ENCODE measurements around the gene CEP97. TPM values are rescaled to one million over a fixed set of nuclear protein-coding genes. Genes with fewer than 3 reads are reported as not detected.

CEP97 gene
- total RNA-seq, 1 experiment from 2014 or later, result 48.9 TPM

DNA sequence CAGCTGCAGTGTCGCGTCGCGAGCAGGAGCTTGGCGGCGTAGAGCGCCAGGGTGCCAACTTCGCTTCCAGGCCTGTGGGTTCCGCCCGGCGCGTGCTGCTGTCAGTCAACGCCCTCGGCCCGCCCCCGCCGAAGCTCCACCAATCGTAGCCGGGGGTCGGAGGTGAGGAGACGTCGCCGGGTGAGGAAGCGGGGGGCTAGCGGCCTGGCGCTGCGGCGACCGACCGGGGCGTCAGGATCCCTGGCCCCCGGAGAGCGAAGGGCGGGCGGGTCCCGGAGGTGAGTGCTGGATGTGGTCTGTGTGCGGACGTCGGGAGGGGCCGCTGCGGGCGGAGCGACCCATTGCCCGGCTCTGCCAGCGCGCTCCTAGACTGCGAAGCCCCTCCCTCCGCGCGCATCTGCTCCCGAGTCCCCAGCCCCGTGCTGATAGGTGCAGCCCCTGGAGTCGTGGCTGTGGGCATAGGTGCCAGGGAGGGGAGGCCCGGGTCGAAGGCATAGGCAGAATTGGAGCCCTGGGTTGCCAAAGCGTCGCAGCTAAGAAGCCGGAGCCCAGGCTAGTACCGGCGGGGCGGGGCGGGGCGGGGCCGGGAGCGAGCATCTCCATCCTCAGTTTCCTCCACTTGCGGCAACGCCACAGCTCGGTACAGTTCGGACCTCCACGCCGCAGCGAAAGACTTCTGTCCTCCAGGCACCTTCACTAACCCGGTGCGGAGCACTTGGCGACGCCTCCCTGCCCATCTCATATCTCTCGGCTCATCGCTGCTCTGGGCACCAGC, 54.8 kb downstream of the CEP97 start, which contains the start of gene NXPE3:
Gene NXPE3 (plus strand): TSS at position 165 of the 775 bp plus-strand sequence. CDS start 6,386 bp downstream, outside the sequence.
- peak; percentile 94 to 95 for DNase-seq
- H3K4me1 ChIP-seq, result peaks cover 21% of the 10 kb centered on the region
- peak within 1 kb of the TSS; percentile 88 for H3K4me3 ChIP-seq
- H3K9me3 ChIP-seq (replicated peaks), result no peaks in the 10 kb centered on the region
- H3K36me3 ChIP-seq, result peaks cover 22% of the 10 kb centered on the region
- no peaks in the 10 kb centered on the region for H3K27me3 ChIP-seq
- peak within 1 kb of the TSS; percentile 81 for H3K27ac ChIP-seq

DNA sequence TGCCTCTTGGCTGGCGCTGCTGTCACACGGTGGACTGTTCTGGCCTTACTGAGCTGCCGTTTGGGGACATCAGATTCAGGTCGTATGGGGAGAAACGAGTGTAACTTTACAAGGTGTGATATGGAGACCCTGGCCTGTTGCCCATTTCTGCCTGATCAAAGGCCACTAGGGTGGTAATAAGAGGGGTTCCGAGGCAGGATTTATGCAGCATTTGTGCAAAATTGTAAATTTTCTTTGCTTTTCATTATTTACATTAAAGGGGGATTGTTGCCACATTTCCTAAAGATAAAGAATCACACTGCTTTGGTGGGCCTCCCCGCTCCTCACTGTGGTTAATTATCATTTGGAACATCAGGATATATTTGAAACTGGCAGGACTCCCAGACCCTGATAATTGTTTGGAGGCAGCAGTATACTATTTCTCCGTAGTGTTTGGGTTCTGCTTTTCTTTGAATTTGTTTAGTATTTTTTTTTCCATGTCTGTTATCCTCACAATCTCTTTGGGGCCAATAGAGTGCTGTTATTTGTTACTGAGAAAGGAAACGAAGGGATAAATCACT, 55.5 kb downstream of the CEP97 start:
- H3K4me1 ChIP-seq, result peaks cover 18% of the 10 kb centered on the region
- peak overlapping the region; percentile 81 for H3K27ac ChIP-seq
- H3K4me3 ChIP-seq, result peak overlapping the region; percentile 88
- DNase-seq, result peak in 1 of 2 experiments; percentile 26
- H3K36me3 ChIP-seq, result peaks cover 28% of the 10 kb centered on the region
- no peaks in the 10 kb centered on the region for H3K27me3 ChIP-seq
- no peaks in the 10 kb centered on the region for H3K9me3 ChIP-seq (replicated peaks)

DNA sequence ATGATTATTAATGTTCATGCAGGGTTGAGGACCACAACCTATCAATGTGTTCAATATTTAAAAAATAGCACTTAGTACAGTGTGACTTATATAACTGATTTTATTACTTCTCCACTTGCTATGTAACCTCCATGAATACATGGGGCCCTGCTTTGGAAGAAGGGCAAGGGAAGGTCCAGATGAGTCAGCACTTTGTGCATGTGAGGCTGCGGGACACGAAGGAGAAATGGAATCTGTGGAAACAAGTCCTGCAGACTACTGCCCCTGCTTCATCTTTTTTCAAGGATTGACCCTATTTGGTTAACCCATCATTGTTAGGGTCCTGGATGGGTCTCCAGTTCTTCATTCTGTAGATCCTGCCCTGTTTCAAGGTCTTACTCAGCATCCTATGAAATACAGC, 56.2 kb downstream of the CEP97 start:
- DNase-seq, result peak; percentile 50 to 62
- Histone ChIP-seq H3K36me3 (peaks cover 36% of the 10 kb centered on the region), H3K4me3 (peak overlapping the region; percentile 88)

DNA sequence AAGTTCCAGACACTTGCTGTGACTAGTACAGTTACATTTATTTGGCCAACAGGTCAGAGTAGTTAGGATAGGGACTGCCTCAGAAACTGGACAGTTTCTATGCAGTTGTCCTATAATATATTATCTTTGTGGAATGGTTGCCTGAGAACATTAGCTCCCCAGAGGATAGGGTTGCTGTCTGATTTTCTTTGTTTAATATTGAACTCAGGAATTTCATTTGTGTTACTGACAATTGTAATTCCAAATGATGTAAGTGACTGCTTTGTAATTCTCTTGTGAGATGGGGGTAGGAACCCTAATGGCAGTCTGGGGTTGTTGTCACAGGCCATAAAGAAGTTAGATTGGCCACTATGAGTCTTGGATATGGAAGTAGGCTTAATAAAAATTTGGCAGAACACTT, 56.8 kb downstream of the CEP97 start:
- peak in 1 of 2 experiments; percentile 15 for DNase-seq
- H3K4me1 ChIP-seq, result peaks cover 18% of the 10 kb centered on the region
- peaks cover 41% of the 10 kb centered on the region for H3K36me3 ChIP-seq
- no peaks in the 10 kb centered on the region for H3K9me3 ChIP-seq (replicated peaks)
- peak overlapping the region; percentile 81 for H3K27ac ChIP-seq
- H3K4me3 ChIP-seq, result peak overlapping the region; percentile 88
- H3K27me3 ChIP-seq, result no peaks in the 10 kb centered on the region

More for the DNA sequence above, 56.2 kb downstream of the CEP97 start:
- Histone ChIP-seq H3K4me1 (peaks cover 18% of the 10 kb centered on the region), H3K27me3 (no peaks in the 10 kb centered on the region), H3K9me3 (replicated peaks) (no peaks in the 10 kb centered on the region), H3K27ac (peak overlapping the region; percentile 81)

DNA sequence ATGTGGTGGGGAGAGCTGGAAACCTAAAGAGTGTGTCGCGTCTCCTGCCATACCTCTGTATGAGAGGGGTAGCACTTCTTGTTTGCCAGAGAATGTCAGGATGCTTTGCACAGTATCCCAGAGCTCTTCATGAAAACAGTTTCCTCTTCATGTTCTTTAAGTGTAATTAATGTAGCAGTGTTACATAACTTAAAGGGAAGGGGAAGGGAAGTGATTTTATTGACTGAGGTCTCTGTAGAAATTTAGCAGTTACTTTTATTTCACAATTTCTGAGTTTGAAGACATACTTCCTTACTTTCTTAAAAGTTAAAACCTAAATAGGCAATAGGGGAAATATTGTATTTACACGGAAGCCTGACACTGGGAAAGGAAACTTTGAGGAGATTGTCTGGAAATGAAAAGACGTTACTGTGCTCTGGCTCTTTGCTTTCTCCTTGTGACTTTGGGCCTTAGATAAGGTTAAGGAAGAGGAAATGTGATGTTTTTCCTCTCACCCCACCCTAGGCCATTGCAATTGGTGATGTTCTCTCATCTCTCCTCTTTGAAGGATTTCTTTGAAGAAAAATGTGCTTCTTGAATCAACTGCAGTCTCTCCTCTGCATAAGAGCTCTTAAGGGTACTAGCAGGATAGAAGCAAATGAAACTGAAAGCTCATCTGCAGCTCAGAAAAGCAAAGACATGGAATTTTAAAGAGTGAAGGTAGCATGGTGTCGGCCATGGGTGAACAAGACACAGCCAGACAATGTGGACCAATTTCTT, 60.6 kb downstream of the CEP97 start:
- H3K4me1 ChIP-seq, result peaks cover 12% of the 10 kb centered on the region
- no peak overlapping the region for H3K27ac ChIP-seq
- H3K9me3 ChIP-seq (replicated peaks), result no peaks in the 10 kb centered on the region
- H3K27me3 ChIP-seq, result no peaks in the 10 kb centered on the region
- DNase-seq, result no peak
- peaks cover 78% of the 10 kb centered on the region for H3K36me3 ChIP-seq
- H3K4me3 ChIP-seq, result no peak overlapping the region

DNA sequence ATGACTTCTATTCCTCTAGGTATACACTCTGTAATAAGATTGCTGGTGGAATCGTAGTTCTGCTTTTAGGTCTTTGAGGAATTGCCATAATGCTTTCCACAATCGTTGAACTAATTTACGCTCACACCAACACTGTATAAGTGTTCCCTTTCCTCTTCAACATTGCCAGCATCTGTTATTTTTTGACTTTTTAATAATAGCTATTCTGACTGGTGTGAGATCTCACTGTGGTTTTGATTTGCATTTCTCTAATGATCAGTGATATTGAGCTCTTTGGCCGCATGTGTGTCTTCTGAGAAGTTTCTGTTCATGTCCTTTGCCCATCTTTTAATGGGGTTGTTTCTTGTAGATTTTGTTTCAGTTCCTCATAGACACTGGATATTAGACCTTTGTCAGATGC, 67.4 kb downstream of the CEP97 start:
- H3K27ac ChIP-seq, result no peak overlapping the region
- H3K36me3 ChIP-seq, result peaks cover 84% of the 10 kb centered on the region
- no peaks in the 10 kb centered on the region for H3K27me3 ChIP-seq
- H3K4me1 ChIP-seq, result no peaks in the 10 kb centered on the region
- peaks cover 4% of the 10 kb centered on the region for H3K9me3 ChIP-seq (replicated peaks)
- no peak for DNase-seq
- no peak overlapping the region for H3K4me3 ChIP-seq

DNA sequence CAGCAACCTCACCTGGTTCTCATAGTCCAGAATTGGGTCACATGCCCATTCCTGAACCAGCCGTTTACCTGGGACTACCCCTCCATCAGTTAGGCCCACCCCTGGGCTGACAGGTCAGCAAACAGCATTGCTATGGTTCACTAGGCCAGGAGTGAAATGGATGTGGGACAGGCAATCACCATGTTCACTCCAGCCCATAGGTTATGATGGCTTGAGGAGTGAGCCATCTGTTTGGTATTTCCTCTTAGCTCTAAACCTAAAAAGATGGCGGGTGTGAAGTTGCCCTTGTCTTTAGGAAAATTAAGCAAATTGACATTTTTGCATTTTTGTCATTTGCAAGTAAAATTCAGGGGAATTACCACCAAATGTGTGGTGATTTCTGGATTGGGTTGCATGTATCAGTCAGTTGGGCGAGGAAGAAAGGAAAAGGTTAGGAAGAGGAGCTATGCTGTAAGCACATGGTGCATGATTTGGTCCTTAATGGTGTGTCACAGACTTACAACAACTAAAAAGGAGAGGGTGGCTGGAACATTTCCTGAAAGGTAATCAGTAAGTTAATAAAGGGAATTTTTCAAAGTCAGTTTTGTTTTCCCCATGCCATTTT, 71.8 kb downstream of the CEP97 start:
- peaks cover 61% of the 10 kb centered on the region for H3K36me3 ChIP-seq
- no peak overlapping the region for H3K27ac ChIP-seq
- no peak overlapping the region for H3K4me3 ChIP-seq
- no peak for DNase-seq
- H3K4me1 ChIP-seq, result no peaks in the 10 kb centered on the region
- H3K9me3 ChIP-seq (replicated peaks), result peaks cover 7% of the 10 kb centered on the region
- H3K27me3 ChIP-seq, result no peaks in the 10 kb centered on the region

DNA sequence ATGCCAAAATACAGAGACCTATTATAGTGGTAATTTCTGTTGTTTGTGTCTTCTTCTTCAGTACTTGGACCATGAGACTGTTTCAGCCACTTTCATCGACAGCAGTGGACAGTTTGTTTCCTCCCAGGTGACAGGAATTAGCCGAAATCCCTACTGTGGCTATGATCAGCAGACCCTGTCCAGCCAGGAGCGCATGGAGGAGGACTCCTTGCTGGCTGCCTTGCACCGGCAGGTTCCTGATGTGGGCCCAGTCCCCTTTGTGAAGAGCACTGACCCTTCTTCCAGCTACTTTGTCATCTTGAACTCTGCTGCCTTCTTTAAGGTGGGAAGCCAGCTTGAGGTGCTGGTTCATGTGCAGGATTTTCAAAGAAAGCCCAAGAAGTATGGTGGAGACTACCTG, 76.8 kb downstream of the CEP97 start:
- 0 out of 2 replicates have a peak, but pooled peaks cover 3% of the 10 kb centered on the region for H3K9me3 ChIP-seq (replicated peaks)

DNA sequence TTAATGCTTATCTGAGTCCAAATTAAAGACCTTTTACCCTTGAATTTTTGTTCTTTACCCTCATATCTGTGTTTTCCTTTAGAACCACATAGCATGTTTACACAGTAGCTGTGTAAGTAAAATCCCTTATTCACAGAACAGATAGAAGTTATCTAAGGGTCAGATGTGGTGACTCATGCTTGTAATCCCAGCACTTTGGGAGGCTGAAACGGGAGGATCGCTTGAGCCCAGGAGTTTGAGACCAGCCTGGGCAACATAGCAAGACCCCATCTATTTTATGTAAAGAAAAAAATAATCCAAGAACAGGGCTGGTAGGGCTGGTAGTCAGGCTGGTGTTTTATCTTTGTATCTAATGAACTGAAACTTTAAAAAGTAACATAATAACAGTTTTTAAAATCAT, 77.8 kb downstream of the CEP97 start:
- Histone ChIP-seq H3K36me3 (peaks cover 43% of the 10 kb centered on the region), H3K4me1 (no peaks in the 10 kb centered on the region), H3K27me3 (no peaks in the 10 kb centered on the region), H3K9me3 (replicated peaks) (0 out of 2 replicates have a peak, but pooled peaks cover 3% of the 10 kb centered on the region), H3K4me3 (no peak overlapping the region), H3K27ac (no peak overlapping the region)
- DNase-seq, result no peak

More for the DNA sequence above, 76.8 kb downstream of the CEP97 start:
- peaks cover 46% of the 10 kb centered on the region for H3K36me3 ChIP-seq
- H3K27ac ChIP-seq, result no peak overlapping the region
- DNase-seq, result no peak
- no peaks in the 10 kb centered on the region for H3K4me1 ChIP-seq
- no peaks in the 10 kb centered on the region for H3K27me3 ChIP-seq
- H3K4me3 ChIP-seq, result no peak overlapping the region

DNA sequence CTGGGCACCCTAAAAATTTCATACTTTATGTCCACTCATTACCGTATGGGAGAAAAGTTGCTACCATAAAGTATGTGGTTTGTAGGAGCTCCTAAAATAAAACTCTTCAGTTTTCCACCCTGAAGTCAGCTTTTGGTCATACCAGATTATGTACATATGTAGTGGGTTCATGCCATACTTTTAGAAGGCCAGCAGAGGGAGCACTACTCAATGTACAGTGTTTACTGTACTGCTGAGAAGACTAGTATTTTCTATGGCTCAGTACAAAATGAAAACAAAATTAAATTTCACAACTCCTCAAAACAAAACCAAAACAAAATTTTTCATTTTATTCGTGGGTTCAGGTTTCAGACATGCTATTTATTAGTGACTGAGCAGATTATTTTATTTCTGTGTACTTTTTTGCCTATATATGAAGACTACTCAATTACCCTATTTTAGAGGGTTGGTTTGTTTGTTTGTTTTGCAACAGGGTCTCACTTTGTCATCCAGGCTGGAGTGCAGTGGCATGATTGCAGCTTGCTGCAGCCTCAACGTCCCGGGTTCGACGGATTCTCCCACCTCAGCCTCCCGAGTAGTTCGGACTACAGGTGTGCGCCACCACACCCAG, 78.9 kb downstream of the CEP97 start:
- H3K27ac ChIP-seq, result no peak overlapping the region
- no peaks in the 10 kb centered on the region for H3K27me3 ChIP-seq
- H3K9me3 ChIP-seq (replicated peaks), result no peaks in the 10 kb centered on the region
- H3K4me3 ChIP-seq, result no peak overlapping the region
- peak; percentile 62 to 94 for DNase-seq
- H3K4me1 ChIP-seq, result no peaks in the 10 kb centered on the region
- H3K36me3 ChIP-seq, result peaks cover 39% of the 10 kb centered on the region

DNA sequence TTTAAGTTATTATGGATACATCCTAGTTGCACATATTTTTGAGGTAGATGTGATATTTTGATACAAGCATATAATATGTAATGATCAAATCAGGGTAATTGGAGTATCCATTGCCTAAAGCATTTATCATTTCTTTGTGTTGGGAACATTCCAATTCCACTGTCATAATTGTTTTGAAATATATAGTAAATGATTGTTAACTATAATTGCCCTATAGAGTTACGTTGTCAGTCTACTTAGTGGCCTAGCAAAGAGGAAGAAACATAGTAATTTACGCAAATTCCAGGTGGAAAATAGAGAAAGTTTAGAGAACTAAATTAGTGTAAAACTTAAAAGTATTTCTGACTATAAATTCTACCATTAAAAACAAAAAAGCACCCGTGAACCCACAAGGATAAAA, 79.5 kb downstream of the CEP97 start:
- no peak overlapping the region for H3K4me3 ChIP-seq
- no peaks in the 10 kb centered on the region for H3K9me3 ChIP-seq (replicated peaks)
- H3K27ac ChIP-seq, result no peak overlapping the region
- peaks cover 35% of the 10 kb centered on the region for H3K36me3 ChIP-seq
- H3K4me1 ChIP-seq, result no peaks in the 10 kb centered on the region
- no peaks in the 10 kb centered on the region for H3K27me3 ChIP-seq
- no peak for DNase-seq

DNA sequence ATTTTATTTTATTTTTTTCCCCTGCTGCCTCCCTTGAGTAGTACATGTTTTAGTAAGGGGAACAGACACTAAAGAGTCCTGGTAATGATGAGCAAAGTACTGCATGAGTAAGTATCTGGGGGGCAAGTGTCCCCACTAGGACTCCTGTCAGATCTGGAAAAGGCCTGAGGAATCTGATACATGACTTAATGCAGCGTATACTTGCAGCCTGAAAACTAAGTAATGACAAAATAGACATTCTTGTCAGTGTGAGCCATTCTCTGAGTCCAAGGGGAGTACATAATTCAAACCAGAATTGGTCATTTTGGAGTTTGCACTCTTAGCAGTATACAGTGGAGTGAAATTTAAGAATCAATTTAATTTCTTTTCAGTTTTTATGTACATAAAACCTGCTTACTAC, 82.1 kb downstream of the CEP97 start:
- H3K4me3 ChIP-seq, result no peak overlapping the region
- H3K4me1 ChIP-seq, result 0 out of 2 replicates have a peak, but pooled peaks cover 6% of the 10 kb centered on the region
- DNase-seq, result no peak
- H3K9me3 ChIP-seq (replicated peaks), result no peaks in the 10 kb centered on the region
- no peak overlapping the region for H3K27ac ChIP-seq
- no peaks in the 10 kb centered on the region for H3K27me3 ChIP-seq
- H3K36me3 ChIP-seq, result peaks cover 26% of the 10 kb centered on the region

DNA sequence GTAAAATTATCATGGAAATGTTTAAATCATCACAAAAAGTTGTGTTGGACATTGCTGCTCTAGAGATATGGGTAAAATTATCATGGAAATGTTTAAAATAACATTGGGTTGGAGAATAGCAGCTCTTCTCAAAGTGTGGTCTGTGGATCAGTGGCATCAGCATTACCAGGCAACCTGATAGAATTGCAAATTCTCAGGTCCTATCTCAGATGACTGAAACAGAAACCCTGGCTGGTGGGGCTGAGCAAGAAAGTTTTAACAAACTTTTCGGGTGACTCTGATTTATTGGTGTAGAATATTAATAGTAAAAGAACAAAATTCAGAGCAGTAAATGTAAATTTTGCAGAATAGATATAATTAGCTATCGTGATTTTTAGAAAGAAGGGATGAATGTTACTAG, 83.5 kb downstream of the CEP97 start:
- no peak for DNase-seq
- 0 out of 2 replicates have a peak, but pooled peaks cover 6% of the 10 kb centered on the region for H3K4me1 ChIP-seq
- no peaks in the 10 kb centered on the region for H3K27me3 ChIP-seq
- H3K9me3 ChIP-seq (replicated peaks), result no peaks in the 10 kb centered on the region
- H3K27ac ChIP-seq, result no peak overlapping the region
- no peak overlapping the region for H3K4me3 ChIP-seq
- peaks cover 24% of the 10 kb centered on the region for H3K36me3 ChIP-seq

Measured in SJCRH30 (cell line).